ENCODE results near the gene KSR1.

- TF ChIP-seq CTCF (conservative IDR thresholded peaks at IDR 0.05) (no peak), EZH2 (IDR thresholded peaks at IDR 0.05; ENCODE audit: low read depth) (no peak)
These were observed 6.3 kb upstream of the KSR1 start for GRCh38 chr17:27449988-27450387.
